GM19468 (cell line): ENCODE measurements around the gene SETBP1.

ENCODE experiments used
- ATAC-seq: cut with Tn5 transposase; IDR thresholded peaks from one replicate; pipeline ENCODE4 v1.9.1; 2021; ENCODE audit warnings: mild to moderate bottlenecking, moderate library complexity, moderate number of reproducible peaks; ENCODE audit not compliant: unreplicated experiment; ENCODE audit errors: extremely low read depth

The SETBP1 gene

GRCh38 chr18:45073556-45073955, 392.9 kb downstream of the SETBP1 start:
- ATAC-seq: no peak

- ATAC-seq: no peak
Observed at GRCh38 chr18:45081566-45082181, 401.0 kb downstream of the SETBP1 start.

GRCh38 chr18:45083226-45083855, 402.7 kb downstream of the SETBP1 start:
- no peak for ATAC-seq

GRCh38 chr18:45084206-45084605, 403.5 kb downstream of the SETBP1 start:
- no peak for ATAC-seq

- ATAC-seq: no peak
Observed at GRCh38 chr18:45085916-45086624, 405.4 kb downstream of the SETBP1 start.

GRCh38 chr18:45086777-45087176, 406.1 kb downstream of the SETBP1 start:
- no peak for ATAC-seq

GRCh38 chr18:45090526-45091140, 409.9 kb downstream of the SETBP1 start:
- ATAC-seq: no peak

- no peak for ATAC-seq
Observed at GRCh38 chr18:45100321-45101105, 419.8 kb downstream of the SETBP1 start.

- no peak for ATAC-seq
Observed at GRCh38 chr18:45102126-45102525, 421.4 kb downstream of the SETBP1 start.

GRCh38 chr18:45102863-45103262, 422.2 kb downstream of the SETBP1 start:
- ATAC-seq: no peak

- ATAC-seq: peak; percentile 26
Observed at GRCh38 chr18:45103319-45104048, 422.8 kb downstream of the SETBP1 start.

GRCh38 chr18:45104049-45104395, 423.3 kb downstream of the SETBP1 start:
- no peak for ATAC-seq

GRCh38 chr18:45106331-45106774, 425.7 kb downstream of the SETBP1 start:
- peak; percentile 95 for ATAC-seq

- no peak for ATAC-seq
Observed at GRCh38 chr18:45107425-45107824, 426.7 kb downstream of the SETBP1 start.

- ATAC-seq: no peak
Observed at GRCh38 chr18:45108754-45109153, 428.1 kb downstream of the SETBP1 start.

GRCh38 chr18:45109271-45109670, 428.6 kb downstream of the SETBP1 start:
- ATAC-seq: no peak

- ATAC-seq: no peak
Observed at GRCh38 chr18:45109706-45110105, 429.0 kb downstream of the SETBP1 start.

GRCh38 chr18:45110577-45111501, 430.2 kb downstream of the SETBP1 start:
- no peak for ATAC-seq

GRCh38 chr18:45111502-45111848, 430.8 kb downstream of the SETBP1 start:
- no peak for ATAC-seq
